RWPE1 (cell line): Measurements from ENCODE around the gene PPM1D.

Experiments used
- CTCF ChIA-PET: fragments of 350-600 bp; sonication (Branson Sonifier 250); formaldehyde crosslinking; extraction: SDS; loops from one replicate; lab custom pipeline; 2021; lab: Yijun Ruan, JAX
- POLR2A ChIA-PET: fragments of 400-600 bp; formaldehyde crosslinking; extraction: SDS; loops from one replicate; lab custom pipeline; 2020; ENCODE audit warnings: antibody characterized with exemption; ENCODE audit not compliant: low non-redundant PET; lab: Yijun Ruan, JAX
- DNase-seq: peaks from one replicate; pipeline ENCODE4 v3.0.0; 2012; ENCODE audit warnings: low spot score
- H3K27ac ChIP-seq: fragments of 450-650 bp; 2 replicates; pipeline ENCODE4 v1.5.1; 2017
- CTCF ChIP-seq: fragments of 450-650 bp; conservative IDR thresholded peaks from 2 replicates; pipeline ENCODE4 v1.5.1; 2017; ENCODE audit warnings: low read depth, mild to moderate bottlenecking

Gene PPM1D

GRCh38 chr17:60559995-60560859 lies 39.8 kb upstream of the PPM1D start:
- POLR2A ChIA-PET, result no interaction called here

GRCh38 chr17:60560860-60561257 lies 39.1 kb upstream of the PPM1D start:
- no peak overlapping the region for H3K27ac ChIP-seq
- POLR2A ChIA-PET, result no interaction called here
- CTCF ChIA-PET, result no interaction called here
- no peak for DNase-seq
- TF ChIP-seq CTCF, result no peak

More at GRCh38 chr17:60559995-60560859, 39.8 kb upstream of the PPM1D start:
- H3K27ac ChIP-seq, result no peak overlapping the region
- no peak for TF ChIP-seq CTCF
- no peak for DNase-seq
- CTCF ChIA-PET, result interaction anchor here (1.2 kb wide), 1 partner anchor 12 kb away, joined by 3 read pairs; no protein-coding TSS in a partner anchor

- DNase-seq, result no peak
- no peak for TF ChIP-seq CTCF
Observed at GRCh38 chr17:60562421-60562820, 37.6 kb upstream of the PPM1D start.

GRCh38 chr17:60563743-60564142 lies 36.2 kb upstream of the PPM1D start:
- no peak for TF ChIP-seq CTCF
- CTCF ChIA-PET, result interaction anchor here (0.6 kb wide), 1 partner anchor 72 kb away, joined by 5 read pairs; no protein-coding TSS in a partner anchor

More at GRCh38 chr17:60562421-60562820, 37.6 kb upstream of the PPM1D start:
- POLR2A ChIA-PET, result no interaction called here
- CTCF ChIA-PET, result no interaction called here
- H3K27ac ChIP-seq, result no peak overlapping the region

GRCh38 chr17:60565233-60565632 lies 34.8 kb upstream of the PPM1D start:
- no peak for TF ChIP-seq CTCF
- no peak for DNase-seq
- ChIA-PET POLR2A (no interaction called here), CTCF (no interaction called here)
- no peak overlapping the region for H3K27ac ChIP-seq

More at GRCh38 chr17:60563743-60564142, 36.2 kb upstream of the PPM1D start:
- H3K27ac ChIP-seq, result no peak overlapping the region
- DNase-seq, result no peak
- POLR2A ChIA-PET, result no interaction called here

- POLR2A ChIA-PET, result no interaction called here
- CTCF ChIA-PET, result no interaction called here
- no peak for DNase-seq
Observed at GRCh38 chr17:60573236-60574051, 26.5 kb upstream of the PPM1D start.

More at GRCh38 chr17:60573236-60574051, 26.5 kb upstream of the PPM1D start:
- no peak for TF ChIP-seq CTCF
- H3K27ac ChIP-seq, result no peak overlapping the region
